Adrenal gland (tissue), 12 donors: Measurements from ENCODE around the gene ASB16. TPM values are rescaled to one million over a fixed set of nuclear protein-coding genes. Genes with fewer than 3 reads are reported as not detected.
"Not testable (repeated sequence)": the region's sequence is repeated elsewhere in the genome, so short reads cannot be mapped to it uniquely, and the experiment has no call there.

Experiments
- DNase-seq, 7 donors: peaks; one replicate each; pipeline ENCODE4 v3.0.0-alpha.2; 2019 to 2020
- H3K27ac ChIP-seq, 5 donors: fragments of 200-600 bp; sonication (generic) in 4 of 5; 1 replicate in 3 of 5; 2 replicates in 2 of 5; pipeline versions ENCODE4 v1.5.1 to v1.8.0; 2016 to 2020; ENCODE audit warnings: mild to moderate bottlenecking in 1 of 5
- H3K27me3 ChIP-seq: fragments of 200-600 bp; 2 replicates; pipeline ENCODE4 v1.8.0; 2021
- H3K36me3 ChIP-seq, 2 donors: fragments of 200-600 bp; replicated peaks in 1 of 2; 1 replicate in 1 of 2; 2 replicates in 1 of 2; pipeline versions ENCODE4 v1.5.1 to v1.8.0; 2018 to 2022
- H3K4me1 ChIP-seq, 2 donors: fragments of 200-600 bp; replicated peaks in 1 of 2; 1 replicate in 1 of 2; 2 replicates in 1 of 2; pipeline versions ENCODE4 v1.5.1 to v1.8.0; 2018 to 2021
- H3K4me3 ChIP-seq, 4 donors: fragments of 200-600 bp; sonication (generic) in 3 of 4; one replicate each; pipeline ENCODE4 v1.5.1; 2016 to 2018
- H3K9me3 ChIP-seq, 3 donors: fragments of 200-600 bp; sonication (generic) in 1 of 3; replicated peaks in 1 of 3; 1 replicate in 2 of 3; 2 replicates in 1 of 3; pipeline versions ENCODE4 v1.5.1 to v1.8.0; 2016 to 2021
- POLR2A ChIP-seq, 2 donors: fragments of 450-650 bp; IDR thresholded peaks; one replicate each; pipeline ENCODE4 v1.6.1; 2017; ENCODE audit warnings: antibody characterized with exemption in 2 of 2, mild to moderate bottlenecking in 2 of 2, moderate library complexity in 1 of 2
- WGBS, 4 donors: extraction: QIAGEN DNeasy Blood & Tissue Kit in 2 of 4; methylation state at CpG; one replicate each; pipeline versions ENCODE4 v1.1.5 to v1.1.7; 2013 to 2017; 5-methylcytosine and 5-hydroxymethylcytosine counted together
- intact Hi-C, 2 donors: fragments of 100-400 bp; cut with DNase I; formaldehyde crosslinking; loops; one replicate each; pipeline versions ENCODE4 v1.14.1 to v1.15.0; 2022 to 2023
- polyA plus RNA-seq, 3 donors: library from polyadenylated mRNA; stranded (reverse); fragments of 200-250 nt in 2 of 3; fragments of 350-450 nt in 1 of 3; fragmentation: Illumina TruSeq in 1 of 3; extraction: RNeasy Lipid Tissue Mini Kit (QIAGEN cat#74804) in 1 of 3; gene quantifications; one replicate each; pipeline ENCODE4 v1.2.3, GENCODE V29; 2013 to 2014
- total RNA-seq, 9 donors: library from RNA; depleted of rRNA in 4 of 9; stranded (reverse); fragments of >200 nt in 4 of 9; fragments of 120-200 nt in 1 of 9; fragmentation: NEBNext Ultra II Directional in 1 of 9; extraction: Animal tissue kit (Norgen Biotek cat#: 25700) in 1 of 9; gene quantifications; one replicate each; pipeline versions ENCODE4 v1.1.0 to v1.2.4, GENCODE V29; 2013 to 2023
- TF ChIP-seq, protein P1 (sequence below), 6 experiments: fragments of 450-650 bp in 4 of 6; fragments of 200-600 bp in 2 of 6; sonication (generic) in 1 of 6; IDR thresholded peaks; 1 replicate in 5 of 6; 2 replicates in 1 of 6; pipeline versions ENCODE4 v1.5.1 to v1.8.0; 2016 to 2021; ENCODE audit warnings: antibody characterized with exemption in 6 of 6, mild to moderate bottlenecking in 2 of 6, moderate library complexity in 1 of 6
- donor health status: healthy with polysubstance abuse.
- donor health status: Bipolar disorder and iron deficiency.
- donor health status: DM: yes; HTN: yes; CAD: no.
- donor health status: DM: no; HTN: no; CAD: no.
- donor health status: DM: no; HTN: no; CAD: no.
- donor health status: DM: yes; HTN: yes; CAD: no.

The ASB16 gene
- total and polyA plus RNA-seq, 12 donors: 0.13 to 0.83 (median 0.39) TPM; not detected in 2

GRCh38 chr17:44134752-44135568 lies 35.5 kb upstream of the ASB16 start:
- no peaks in the 10 kb centered on the region for H3K36me3 ChIP-seq
- WGBS, 4 donors: 84 to 89% (median 87%) methylated on average over 8 to 9 of the region's 9 CpGs
- no peaks in the 10 kb centered on the region for H3K9me3 ChIP-seq
- TF ChIP-seq, protein P1, sequence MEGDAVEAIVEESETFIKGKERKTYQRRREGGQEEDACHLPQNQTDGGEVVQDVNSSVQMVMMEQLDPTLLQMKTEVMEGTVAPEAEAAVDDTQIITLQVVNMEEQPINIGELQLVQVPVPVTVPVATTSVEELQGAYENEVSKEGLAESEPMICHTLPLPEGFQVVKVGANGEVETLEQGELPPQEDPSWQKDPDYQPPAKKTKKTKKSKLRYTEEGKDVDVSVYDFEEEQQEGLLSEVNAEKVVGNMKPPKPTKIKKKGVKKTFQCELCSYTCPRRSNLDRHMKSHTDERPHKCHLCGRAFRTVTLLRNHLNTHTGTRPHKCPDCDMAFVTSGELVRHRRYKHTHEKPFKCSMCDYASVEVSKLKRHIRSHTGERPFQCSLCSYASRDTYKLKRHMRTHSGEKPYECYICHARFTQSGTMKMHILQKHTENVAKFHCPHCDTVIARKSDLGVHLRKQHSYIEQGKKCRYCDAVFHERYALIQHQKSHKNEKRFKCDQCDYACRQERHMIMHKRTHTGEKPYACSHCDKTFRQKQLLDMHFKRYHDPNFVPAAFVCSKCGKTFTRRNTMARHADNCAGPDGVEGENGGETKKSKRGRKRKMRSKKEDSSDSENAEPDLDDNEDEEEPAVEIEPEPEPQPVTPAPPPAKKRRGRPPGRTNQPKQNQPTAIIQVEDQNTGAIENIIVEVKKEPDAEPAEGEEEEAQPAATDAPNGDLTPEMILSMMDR (IDR thresholded peaks at IDR 0.05): no peak
- no peak for TF ChIP-seq POLR2A (IDR thresholded peaks at IDR 0.05)
- no peak overlapping the region for H3K4me3 ChIP-seq
- intact Hi-C loops: no loop called here
- no peak overlapping the region for H3K27ac ChIP-seq
- DNase-seq: no peak
- H3K4me1 ChIP-seq: peaks cover 11 to 18% of the 10 kb centered on the region in 2 donors
- H3K27me3 ChIP-seq: no peaks in the 10 kb centered on the region

DNA sequence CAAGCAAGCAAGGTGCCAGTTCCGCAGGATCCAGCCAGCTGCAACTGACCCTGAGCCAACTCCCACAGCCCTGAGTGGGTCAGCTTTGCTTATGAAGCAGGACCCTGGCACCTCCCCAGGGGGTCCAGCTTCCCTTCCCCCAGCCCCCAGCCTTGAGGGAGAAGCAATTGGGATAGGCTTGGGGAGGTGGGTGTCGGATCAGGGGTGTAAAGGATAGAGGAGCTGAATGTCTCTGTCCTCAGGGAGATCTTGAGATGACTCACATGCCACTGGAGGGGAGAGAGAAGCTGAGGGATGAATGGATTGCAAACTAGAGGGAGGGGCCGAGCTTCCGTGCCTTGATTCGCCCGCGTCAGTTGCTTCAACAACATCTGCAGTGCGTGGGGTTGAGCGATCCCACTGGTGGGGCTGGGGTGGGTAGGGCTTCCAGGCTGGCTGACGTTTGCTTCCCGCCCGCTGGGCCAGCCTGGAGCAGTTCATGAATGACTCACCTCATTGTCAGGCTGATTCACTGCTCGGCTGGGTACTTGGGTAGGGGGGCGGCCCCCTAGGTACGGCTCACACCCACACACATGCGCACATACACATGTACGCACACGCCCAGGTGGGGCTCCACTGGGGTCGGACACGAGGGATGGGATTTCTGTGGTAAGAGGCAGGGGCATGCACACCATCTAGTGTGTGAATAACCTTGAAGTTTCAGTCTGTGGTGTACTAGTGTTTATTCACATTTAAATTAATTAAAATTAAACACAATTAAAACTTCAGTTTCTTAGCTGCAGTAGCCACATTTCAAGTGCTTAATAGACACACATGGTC lies 32.4 kb upstream of the ASB16 start:
- peaks cover 15% of the 10 kb centered on the region in 2 donors for H3K4me1 ChIP-seq
- peak overlapping the region in 4 of 5 donors; percentile 30 to 77 (median 58) for H3K27ac ChIP-seq
- no peaks in the 10 kb centered on the region for H3K36me3 ChIP-seq
- DNase-seq: peak; percentile 89 to 97 (median 97)
- intact Hi-C loops: no loop called here
- H3K27me3 ChIP-seq: no peaks in the 10 kb centered on the region
- 1 to 6% (median 3%) methylated on average over 10 to 20 of the region's 20 CpGs for WGBS, 4 donors
- peak overlapping the region in 1 of 4 donors; percentile 30 for H3K4me3 ChIP-seq
- H3K9me3 ChIP-seq: no peaks in the 10 kb centered on the region
- TF ChIP-seq, protein P1 (IDR thresholded peaks at IDR 0.05): no peak
- peak in 1 of 2 donors; percentile 60 for TF ChIP-seq POLR2A (IDR thresholded peaks at IDR 0.05)

DNA sequence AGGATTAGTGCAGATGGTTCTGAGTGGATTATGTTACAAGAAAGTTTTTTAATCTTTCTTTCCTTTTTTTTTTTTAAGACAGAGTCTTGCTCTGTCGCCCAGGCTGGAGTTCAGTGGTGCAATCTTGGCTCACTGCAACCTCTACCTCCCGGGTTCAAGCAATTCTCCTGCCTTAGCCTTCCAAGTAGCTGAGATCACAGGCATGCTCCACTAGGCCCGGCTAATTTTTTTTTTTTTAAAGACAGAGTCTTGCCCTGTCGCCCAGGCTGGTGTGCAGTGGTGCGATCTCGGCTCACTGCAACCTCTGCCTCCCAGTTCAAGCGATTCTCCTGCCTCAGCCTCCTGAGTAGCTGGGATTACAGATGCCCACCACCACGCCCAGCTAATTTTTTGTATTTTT lies 26.6 kb upstream of the ASB16 start:
- 88 to 96% (median 92%) methylated on average over 8 of the region's 8 CpGs for WGBS, 4 donors
- not testable (repeated sequence) for H3K4me1 ChIP-seq

GRCh38 chr17:44144966-44145739 lies 25.4 kb upstream of the ASB16 start:
- peaks cover 4 to 5% of the 10 kb centered on the region in 2 donors for H3K4me1 ChIP-seq
- H3K4me3 ChIP-seq: no peak overlapping the region
- no peaks in the 10 kb centered on the region for H3K36me3 ChIP-seq
- no peaks in the 10 kb centered on the region for H3K9me3 ChIP-seq
- TF ChIP-seq, protein P1 (IDR thresholded peaks at IDR 0.05): no peak
- TF ChIP-seq POLR2A (IDR thresholded peaks at IDR 0.05): no peak
- peak overlapping the region in 1 of 5 donors; percentile 34 for H3K27ac ChIP-seq
- intact Hi-C loops: no loop called here
- WGBS, 4 donors: 85 to 89% (median 87%) methylated on average over 7 of the region's 7 CpGs
- H3K27me3 ChIP-seq: no peaks in the 10 kb centered on the region
- peak in 1 of 7 donors; percentile 29 for DNase-seq

More for the DNA sequence above, 26.6 kb upstream of the ASB16 start:
- intact Hi-C loops, H3K9me3 ChIP-seq, DNase-seq, H3K4me3 ChIP-seq, H3K27me3 ChIP-seq, H3K36me3 ChIP-seq: not testable (repeated sequence)
- H3K27ac ChIP-seq: peak overlapping the region in 1 of 5 donors; percentile 34
